ENCODE measurements around the gene NFASC.

Gene NFASC

GRCh38 chr1:204878621-204879234 lies 8.1 kb downstream of the NFASC start:
- no peaks in the 10 kb centered on the region for H3K9me3 ChIP-seq
- TF ChIP-seq CTCF (IDR thresholded peaks at IDR 0.05), result no peak
- no peaks in the 10 kb centered on the region for H3K36me3 ChIP-seq

GRCh38 chr1:204879351-204879750 lies 8.7 kb downstream of the NFASC start:
- no peak overlapping the region for H3K4me3 ChIP-seq (ENCODE audit: low read depth in 1 of 2, low read length in 1 of 2)
- TF ChIP-seq CTCF (IDR thresholded peaks at IDR 0.05), result no peak
- H3K27me3 ChIP-seq, result peaks cover 61% of the 10 kb centered on the region
- no peaks in the 10 kb centered on the region for H3K36me3 ChIP-seq
- H3K4me1 ChIP-seq (ENCODE audit: control insufficient read depth in 1 of 2, insufficient read depth in 1 of 2, low read depth in 1 of 2, low read length in 1 of 2), result no peaks in the 10 kb centered on the region
- H3K9me3 ChIP-seq, result no peaks in the 10 kb centered on the region
- no peak overlapping the region for H3K27ac ChIP-seq

More at GRCh38 chr1:204878621-204879234, 8.1 kb downstream of the NFASC start:
- no peak overlapping the region for H3K4me3 ChIP-seq (ENCODE audit: low read depth in 1 of 2, low read length in 1 of 2)
- H3K27me3 ChIP-seq, result peaks cover 62% of the 10 kb centered on the region
- no peak overlapping the region for H3K27ac ChIP-seq
- no peaks in the 10 kb centered on the region for H3K4me1 ChIP-seq (ENCODE audit: control insufficient read depth in 1 of 2, insufficient read depth in 1 of 2, low read depth in 1 of 2, low read length in 1 of 2)

GRCh38 chr1:204880906-204881305 lies 10.2 kb downstream of the NFASC start:
- Histone ChIP-seq H3K4me3 (ENCODE audit: low read depth in 1 of 2, low read length in 1 of 2) (no peak overlapping the region), H3K36me3 (no peaks in the 10 kb centered on the region), H3K4me1 (ENCODE audit: control insufficient read depth in 1 of 2, insufficient read depth in 1 of 2, low read depth in 1 of 2, low read length in 1 of 2) (no peaks in the 10 kb centered on the region), H3K27me3 (peaks cover 65% of the 10 kb centered on the region), H3K9me3 (no peaks in the 10 kb centered on the region), H3K27ac (no peak overlapping the region)
- TF ChIP-seq CTCF (IDR thresholded peaks at IDR 0.05), result no peak

- no peaks in the 10 kb centered on the region for H3K36me3 ChIP-seq
- no peaks in the 10 kb centered on the region for H3K9me3 ChIP-seq
- H3K27ac ChIP-seq, result no peak overlapping the region
- no peaks in the 10 kb centered on the region for H3K4me1 ChIP-seq (ENCODE audit: control insufficient read depth in 1 of 2, insufficient read depth in 1 of 2, low read depth in 1 of 2, low read length in 1 of 2)
- no peak overlapping the region for H3K4me3 ChIP-seq (ENCODE audit: low read depth in 1 of 2, low read length in 1 of 2)
- H3K27me3 ChIP-seq, result peaks cover 66% of the 10 kb centered on the region
- TF ChIP-seq CTCF (IDR thresholded peaks at IDR 0.05), result no peak
Observed at GRCh38 chr1:204882479-204882878, 11.8 kb downstream of the NFASC start.

- Histone ChIP-seq H3K4me1 (ENCODE audit: control insufficient read depth in 1 of 2, insufficient read depth in 1 of 2, low read depth in 1 of 2, low read length in 1 of 2) (no peaks in the 10 kb centered on the region), H3K4me3 (ENCODE audit: low read depth in 1 of 2, low read length in 1 of 2) (no peak overlapping the region), H3K36me3 (no peaks in the 10 kb centered on the region), H3K27me3 (peaks cover 66% of the 10 kb centered on the region), H3K9me3 (no peaks in the 10 kb centered on the region), H3K27ac (no peak overlapping the region)
- no peak for TF ChIP-seq CTCF (IDR thresholded peaks at IDR 0.05)
Observed at GRCh38 chr1:204883405-204883804, 12.7 kb downstream of the NFASC start.

All from neutrophil (primary cell).